H9 (cell line): ENCODE results near the gene HEXD. TPM values are rescaled to one million over a fixed set of nuclear protein-coding genes. Genes with fewer than 3 reads are reported as not detected.

ENCODE experiments used
- DNase-seq: peaks from one replicate; pipeline ENCODE4 v3.0.0-alpha.2; 2017
- H2AFZ ChIP-seq: one replicate; pipeline ENCODE4 v1.6.1; 2013; ENCODE audit warnings: mild to moderate bottlenecking, low read length, control low read depth, moderate library complexity
- H2AK5ac ChIP-seq: 2 replicates; pipeline ENCODE4 v1.6.1; 2013; ENCODE audit warnings: low read length, control low read depth, mixed read lengths; ENCODE audit not compliant: insufficient read length
- H2BK120ac ChIP-seq: one replicate; pipeline ENCODE4 v1.6.1; 2013; ENCODE audit warnings: low read depth, mild to moderate bottlenecking, low read length, control low read depth, inconsistent platforms; ENCODE audit not compliant: poor library complexity, severe bottlenecking
- H2BK12ac ChIP-seq: 2 replicates; pipeline ENCODE4 v1.6.1; 2013; ENCODE audit warnings: low read length, control low read depth, mixed read lengths, low read depth; ENCODE audit not compliant: insufficient read length
- H2BK15ac ChIP-seq: 2 replicates; pipeline ENCODE4 v1.6.1; 2013; ENCODE audit warnings: low read depth, low read length, control low read depth
- H2BK20ac ChIP-seq: one replicate; pipeline ENCODE4 v1.6.1; 2013; ENCODE audit warnings: low read depth, mild to moderate bottlenecking, low read length, control low read depth, inconsistent platforms; ENCODE audit not compliant: poor library complexity, severe bottlenecking
- H2BK5ac ChIP-seq: 2 replicates; pipeline ENCODE4 v1.6.1; 2013; ENCODE audit warnings: low read length, control low read depth, mixed read lengths; ENCODE audit not compliant: insufficient read length
- H3K14ac ChIP-seq: 2 replicates; pipeline ENCODE4 v1.6.1; 2013; ENCODE audit warnings: low read length, control low read depth; ENCODE audit not compliant: insufficient read depth
- H3K18ac ChIP-seq: 2 replicates; pipeline ENCODE4 v1.6.1; 2013; ENCODE audit warnings: low read depth, mild to moderate bottlenecking, mixed read lengths, low read length, control low read depth; ENCODE audit not compliant: insufficient read length
- H3K23ac ChIP-seq: 2 replicates; pipeline ENCODE4 v1.6.1; 2013; ENCODE audit warnings: low read length, control low read depth, mixed read lengths, low read depth; ENCODE audit not compliant: insufficient read length
- H3K23me2 ChIP-seq: 2 replicates; pipeline ENCODE4 v1.6.1; 2013; ENCODE audit warnings: low read depth, mild to moderate bottlenecking, mixed read lengths, low read length, control low read depth; ENCODE audit not compliant: insufficient read length, poor library complexity, severe bottlenecking
- H3K27ac ChIP-seq: 2 replicates; pipeline ENCODE4 v1.5.1; 2013; ENCODE audit warnings: low read length, control low read depth, mixed read lengths, low read depth; ENCODE audit not compliant: insufficient read length
- H3K27me3 ChIP-seq: 2 replicates; pipeline ENCODE4 v1.6.1; 2013; ENCODE audit warnings: low read length, control low read depth, inconsistent platforms; ENCODE audit not compliant: insufficient read depth
- H3K4ac ChIP-seq: 2 replicates; pipeline ENCODE4 v1.6.1; 2013; ENCODE audit warnings: low read depth, mild to moderate bottlenecking, control low read depth, inconsistent platforms, low read length, moderate library complexity
- H3K4me1 ChIP-seq: 2 replicates; pipeline ENCODE4 v1.6.1; 2013; ENCODE audit warnings: low read length, control low read depth, inconsistent platforms; ENCODE audit not compliant: insufficient read depth
- H3K4me2 ChIP-seq: 2 replicates; pipeline ENCODE4 v1.6.1; 2013; ENCODE audit warnings: low read length, control low read depth, mixed read lengths; ENCODE audit not compliant: insufficient read length, insufficient read depth
- H3K56ac ChIP-seq: 2 replicates; pipeline ENCODE4 v1.6.1; 2013; ENCODE audit warnings: low read depth, mild to moderate bottlenecking, mixed read lengths, low read length, control low read depth; ENCODE audit not compliant: insufficient read length
- H3K79me1 ChIP-seq: 2 replicates; pipeline ENCODE4 v1.6.1; 2013; ENCODE audit warnings: low read depth, mild to moderate bottlenecking, moderate library complexity, low read length, control low read depth, inconsistent platforms; ENCODE audit not compliant: insufficient read depth, poor library complexity, severe bottlenecking
- H3K79me2 ChIP-seq: 2 replicates; pipeline ENCODE4 v1.6.1; 2013; ENCODE audit warnings: low read length, control low read depth, inconsistent platforms; ENCODE audit not compliant: insufficient read depth
- H3K9ac ChIP-seq: 2 replicates; pipeline ENCODE4 v1.6.1; 2013; ENCODE audit warnings: low read length, control low read depth, mixed read lengths; ENCODE audit not compliant: insufficient read length; ENCODE audit errors: extremely low read depth
- H3K9me3 ChIP-seq: one replicate; pipeline ENCODE4 v1.6.1; 2013; ENCODE audit warnings: low read depth, low read length, inconsistent platforms; ENCODE audit not compliant: control insufficient read depth
- H3T11ph ChIP-seq: one replicate; pipeline ENCODE4 v1.6.1; 2013; ENCODE audit warnings: mild to moderate bottlenecking, low read length, control low read depth, inconsistent platforms
- H4K20me1 ChIP-seq: one replicate; pipeline ENCODE4 v1.6.1; 2013; ENCODE audit not compliant: control insufficient read depth, insufficient read length, insufficient read depth
- H4K5ac ChIP-seq: 2 replicates; pipeline ENCODE4 v1.6.1; 2013; ENCODE audit warnings: low read depth, mild to moderate bottlenecking, mixed read lengths, low read length, control low read depth; ENCODE audit not compliant: insufficient read length
- H4K8ac ChIP-seq: replicated peaks from 2 replicates; pipeline ENCODE4 v1.6.1; 2013; ENCODE audit warnings: low read length, control low read depth, mixed read lengths, low read depth; ENCODE audit not compliant: insufficient read length
- H4K91ac ChIP-seq: 2 replicates; pipeline ENCODE4 v1.6.1; 2013; ENCODE audit warnings: low read depth, mild to moderate bottlenecking, moderate library complexity, mixed read lengths, low read length, control low read depth; ENCODE audit not compliant: insufficient read length
- H3K27ac Mint-ChIP-seq, 3 experiments: 2 replicates in 2 of 3; 3 replicates in 1 of 3; pipeline ENCODE4 v1.8.0; 2020 to 2021; ENCODE audit warnings: mixed read lengths in 3 of 3, mild to moderate bottlenecking in 1 of 3, moderate library complexity in 1 of 3
- H3K27me3 Mint-ChIP-seq: 2 replicates; pipeline ENCODE4 v1.8.0; 2021; ENCODE audit warnings: low read depth, mild to moderate bottlenecking, moderate library complexity, mixed read lengths
- H3K36me3 Mint-ChIP-seq, 3 experiments: 2 replicates in 2 of 3; 3 replicates in 1 of 3; pipeline ENCODE4 v1.8.0; 2020 to 2021; ENCODE audit warnings: low read depth in 3 of 3, mixed read lengths in 3 of 3; ENCODE audit not compliant: insufficient read depth in 1 of 3
- H3K4me1 Mint-ChIP-seq, 2 experiments: 2 replicates each; pipeline ENCODE4 v1.8.0; 2020; ENCODE audit warnings: mixed read lengths in 2 of 2
- H3K4me3 Mint-ChIP-seq, 2 experiments: 2 replicates in 1 of 2; 3 replicates in 1 of 2; pipeline ENCODE4 v1.8.0; 2020 to 2021; ENCODE audit warnings: mild to moderate bottlenecking in 2 of 2, mixed read lengths in 2 of 2, moderate library complexity in 1 of 2
- H3K9me3 Mint-ChIP-seq, 2 experiments: 2 replicates in 1 of 2; 3 replicates in 1 of 2; pipeline ENCODE4 v1.8.0; 2020; ENCODE audit warnings: mild to moderate bottlenecking in 2 of 2, mixed read lengths in 2 of 2, moderate library complexity in 1 of 2
- CTCF ChIP-seq: fragments of 200-600 bp; sonication (generic); conservative IDR thresholded peaks from 3 replicates; pipeline ENCODE4 v1.8.0; 2021; ENCODE audit warnings: antibody characterized with exemption, mild to moderate bottlenecking
- WGBS: extraction: QIAGEN DNeasy Blood & Tissue Kit; methylation state at CpG from one replicate; pipeline ENCODE4 v1.1.7; 2013; ENCODE audit warnings: missing lambda C conversion rate, low lambda C conversion rate, mixed read lengths; ENCODE audit not compliant: insufficient read length; ENCODE audit errors: extremely low coverage; 5-methylcytosine and 5-hydroxymethylcytosine counted together
- total RNA-seq: library from RNA; stranded (reverse); gene quantifications from 2 replicates; pipeline ENCODE4 v1.2.1, GENCODE V29; 2021

The HEXD gene
- total RNA-seq, 1 experiment from 2014 or later = 23.2 TPM

- Mint-ChIP-seq H3K9me3 (no peaks in the 10 kb centered on the region; a peak in 1 of 5 replicates), H3K4me1 (peaks cover 9 to 23% of the 10 kb centered on the region in 2 experiments), H3K27ac (no peak overlapping the region), H3K36me3 (peaks cover 4 to 20% (median 14%) of the 10 kb centered on the region in 3 experiments; a peak in 6 of 7 replicates), H3K27me3 (no peaks in the 10 kb centered on the region; the same call in 1 of the 2 replicates), H3K4me3 (no peak overlapping the region)
- H3K23me2 ChIP-seq = no peaks in the 10 kb centered on the region
- H2BK12ac ChIP-seq = no peak overlapping the region
- no peak overlapping the region for H2AFZ ChIP-seq
- no peak overlapping the region for H3K18ac ChIP-seq
- no peak overlapping the region for H2BK120ac ChIP-seq
- H4K5ac ChIP-seq = no peak overlapping the region
- no peak overlapping the region for H3K23ac ChIP-seq
- no peak overlapping the region for H3K27ac ChIP-seq
- no peak overlapping the region for H2AK5ac ChIP-seq
- H3K9me3 ChIP-seq = no peaks in the 10 kb centered on the region
- H3K79me1 ChIP-seq = no peaks in the 10 kb centered on the region
- no peaks in the 10 kb centered on the region for H3K79me2 ChIP-seq
- H3T11ph ChIP-seq = no peak overlapping the region
- H4K20me1 ChIP-seq = no peaks in the 10 kb centered on the region
- no peak overlapping the region for H2BK15ac ChIP-seq
- H3K4me1 ChIP-seq = no peaks in the 10 kb centered on the region; the same call in 1 of the 2 replicates
- no CpG with 5 or more reads among the region's 34 CpGs for WGBS
- no peak for TF ChIP-seq CTCF
- H3K9ac ChIP-seq = no peak overlapping the region
- no peaks in the 10 kb centered on the region for H3K27me3 ChIP-seq
- no peak overlapping the region for H2BK20ac ChIP-seq
- H4K91ac ChIP-seq = no peak overlapping the region
- no peak overlapping the region for H2BK5ac ChIP-seq
- no peak overlapping the region for H3K56ac ChIP-seq
- H3K4me2 ChIP-seq = no peak overlapping the region
- H3K14ac ChIP-seq = no peak overlapping the region
- peak; percentile 39 for DNase-seq
- H4K8ac ChIP-seq = no peak overlapping the region
- H3K4ac ChIP-seq = no peak overlapping the region
Observed at GRCh38 chr17:82439829-82440365, 21.8 kb downstream of the HEXD start.
